Measurements from ENCODE around the gene TAB3. TPM values are rescaled to one million over a fixed set of nuclear protein-coding genes. Genes with fewer than 3 reads are reported as not detected.
"Not testable (repeated sequence)": the region's sequence is repeated elsewhere in the genome, so short reads cannot be mapped to it uniquely, and the experiment has no call there.

The TAB3 gene
- polyA plus RNA-seq, 2 donors: 10.9 to 13.2 TPM

DNA sequence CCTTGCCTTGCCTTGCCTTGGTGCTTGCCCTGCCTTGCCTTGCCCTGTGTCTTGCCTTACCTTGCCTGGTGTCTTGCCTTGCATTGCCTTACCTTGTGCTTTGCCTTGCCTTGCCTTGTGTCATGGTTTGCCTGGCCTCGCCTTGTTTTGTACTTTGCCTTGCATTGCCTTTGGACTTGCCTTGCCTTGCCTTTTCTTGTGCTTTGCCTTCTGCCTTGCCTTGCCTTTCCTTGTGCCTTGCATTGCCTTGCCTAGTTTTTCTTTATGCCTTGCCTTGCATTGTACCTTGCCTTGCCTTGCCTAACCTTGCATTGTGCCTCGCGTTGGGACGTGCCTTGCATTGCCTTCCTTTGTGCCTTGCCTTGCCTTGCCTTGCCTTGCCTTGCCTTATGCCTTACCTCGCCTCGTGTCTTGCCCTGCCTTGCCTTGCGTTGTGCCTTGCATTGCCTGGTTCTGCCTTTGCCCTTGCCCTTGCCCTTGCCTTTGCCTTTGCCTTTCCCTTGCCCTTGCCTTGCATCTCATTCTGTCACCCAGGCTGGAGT, 82.8 kb downstream of the TAB3 start:
- H3K36me3 ChIP-seq (ENCODE audit: control insufficient read depth in 2 of 2, insufficient read depth in 2 of 2, low read length in 1 of 2): no peaks in the 10 kb centered on the region
- peaks cover 21 to 40% of the 10 kb centered on the region in 2 donors for H3K9me3 ChIP-seq (ENCODE audit: control insufficient read depth in 2 of 2, insufficient read depth in 1 of 2, low read depth in 1 of 2, low read length in 1 of 2)
- no peak overlapping the region for H3K4me3 ChIP-seq (ENCODE audit: low read depth in 1 of 2, low read length in 2 of 2)
- H3K27me3 ChIP-seq (ENCODE audit: control insufficient read depth in 1 of 2, insufficient read depth in 2 of 2, low read length in 2 of 2): no peaks in the 10 kb centered on the region
- H3K27ac ChIP-seq (ENCODE audit: low read depth in 2 of 2, low read length in 1 of 2): no peak overlapping the region
- 55 to 78% methylated on average over 7 of the region's 7 CpGs for WGBS, 2 donors
- H3K4me1 ChIP-seq (ENCODE audit: control insufficient read depth in 2 of 2, insufficient read depth in 2 of 2, low read length in 1 of 2): peaks cover 0 to 1% of the 10 kb centered on the region in 2 donors

DNA sequence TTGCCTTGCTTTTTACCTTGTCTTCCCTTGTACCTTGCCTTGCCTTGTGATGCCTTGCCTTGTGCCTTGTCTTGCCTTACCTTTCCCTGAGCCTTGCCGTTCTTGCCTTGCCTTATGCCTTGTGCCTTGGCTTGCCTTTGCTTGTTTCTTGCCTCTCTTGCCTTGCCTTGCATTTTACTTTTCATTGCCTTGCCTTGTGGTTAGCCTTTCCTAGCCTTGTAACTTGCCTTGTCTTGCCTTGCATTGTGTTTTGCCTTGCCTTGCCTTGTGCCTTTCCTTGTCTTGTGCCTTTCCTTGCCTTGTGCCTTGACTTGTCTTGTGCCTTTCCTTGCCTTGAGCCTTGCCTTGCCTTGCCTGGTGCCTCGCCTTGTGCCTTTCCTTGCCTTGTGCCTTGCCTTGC, 84.6 kb downstream of the TAB3 start:
- peaks cover 19 to 51% of the 10 kb centered on the region in 2 donors for H3K9me3 ChIP-seq (ENCODE audit: control insufficient read depth in 2 of 2, insufficient read depth in 1 of 2, low read depth in 1 of 2, low read length in 1 of 2)
- no peaks in the 10 kb centered on the region for H3K36me3 ChIP-seq (ENCODE audit: control insufficient read depth in 2 of 2, insufficient read depth in 2 of 2, low read length in 1 of 2)
- H3K27ac ChIP-seq (ENCODE audit: low read depth in 2 of 2, low read length in 1 of 2): no peak overlapping the region
- 51 to 71% methylated on average over 2 of the region's 2 CpGs for WGBS, 2 donors
- no peak overlapping the region for H3K4me3 ChIP-seq (ENCODE audit: low read depth in 1 of 2, low read length in 2 of 2)
- H3K4me1 ChIP-seq (ENCODE audit: control insufficient read depth in 2 of 2, insufficient read depth in 2 of 2, low read length in 1 of 2): peaks cover 0 to 8% of the 10 kb centered on the region in 2 donors
- no peaks in the 10 kb centered on the region for H3K27me3 ChIP-seq (ENCODE audit: control insufficient read depth in 1 of 2, insufficient read depth in 2 of 2, low read length in 2 of 2)

DNA sequence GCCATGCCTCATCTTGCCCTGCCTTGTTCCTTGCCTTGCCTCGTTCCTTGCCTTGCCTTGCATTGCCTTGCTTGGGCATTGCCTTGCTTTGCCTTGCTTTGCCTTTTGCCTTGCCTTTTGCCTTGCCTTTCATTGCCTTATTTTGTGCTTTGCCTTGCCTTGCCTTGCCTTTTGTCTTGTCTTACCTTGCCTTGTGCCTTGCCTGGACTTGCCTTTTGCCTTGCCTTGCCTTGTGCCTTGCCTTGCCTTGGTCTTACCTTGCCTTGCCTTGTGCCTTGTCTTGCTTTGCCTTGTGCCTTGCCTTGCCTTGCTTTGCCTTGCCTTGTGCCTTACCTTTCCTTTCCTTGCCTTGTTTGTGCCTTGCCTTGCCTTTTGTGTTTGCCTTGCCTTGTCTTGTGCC, 88.2 kb downstream of the TAB3 start:
- WGBS, 2 donors: 39 to 43% methylated on average over 1 of the region's 1 CpG
- H3K27ac ChIP-seq (ENCODE audit: low read depth in 2 of 2, low read length in 1 of 2): no peak overlapping the region
- H3K4me3 ChIP-seq (ENCODE audit: low read depth in 1 of 2, low read length in 2 of 2): no peak overlapping the region
- H3K9me3 ChIP-seq (ENCODE audit: control insufficient read depth in 2 of 2, insufficient read depth in 1 of 2, low read depth in 1 of 2, low read length in 1 of 2): peaks cover 18 to 77% of the 10 kb centered on the region in 2 donors
- no peaks in the 10 kb centered on the region for H3K36me3 ChIP-seq (ENCODE audit: control insufficient read depth in 2 of 2, insufficient read depth in 2 of 2, low read length in 1 of 2)
- no peaks in the 10 kb centered on the region for H3K27me3 ChIP-seq (ENCODE audit: control insufficient read depth in 1 of 2, insufficient read depth in 2 of 2, low read length in 2 of 2)
- peaks cover 0 to 8% of the 10 kb centered on the region in 2 donors for H3K4me1 ChIP-seq (ENCODE audit: control insufficient read depth in 2 of 2, insufficient read depth in 2 of 2, low read length in 1 of 2)

DNA sequence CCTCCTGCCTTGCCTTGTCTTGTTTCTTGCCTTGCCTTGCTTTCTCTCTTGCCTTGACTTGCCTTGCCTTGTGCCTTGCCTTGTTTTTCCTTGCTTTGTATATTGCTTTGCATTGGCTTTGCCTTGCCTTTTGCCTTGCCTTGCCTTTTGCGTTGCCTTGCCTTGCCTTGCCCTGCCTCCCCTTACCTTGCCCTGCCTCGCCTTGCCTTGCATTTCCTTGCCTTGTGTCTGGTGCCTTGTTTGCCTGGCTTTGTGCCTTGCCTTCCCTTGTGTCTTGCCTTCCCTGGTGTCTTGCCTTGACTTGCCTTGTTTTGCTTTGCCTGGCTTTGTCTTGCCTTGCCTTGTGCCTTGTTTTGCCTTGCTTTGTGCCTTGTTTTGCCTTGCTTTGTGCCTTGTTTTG, 89.7 kb downstream of the TAB3 start:
- peaks cover 0 to 11% of the 10 kb centered on the region in 2 donors for H3K4me1 ChIP-seq (ENCODE audit: control insufficient read depth in 2 of 2, insufficient read depth in 2 of 2, low read length in 1 of 2)
- H3K36me3 ChIP-seq (ENCODE audit: control insufficient read depth in 2 of 2, insufficient read depth in 2 of 2, low read length in 1 of 2): no peaks in the 10 kb centered on the region
- 54 to 65% methylated on average over 2 of the region's 2 CpGs for WGBS, 2 donors
- no peak overlapping the region for H3K27ac ChIP-seq (ENCODE audit: low read depth in 2 of 2, low read length in 1 of 2)
- H3K4me3 ChIP-seq (ENCODE audit: low read depth in 1 of 2, low read length in 2 of 2): no peak overlapping the region
- H3K9me3 ChIP-seq (ENCODE audit: control insufficient read depth in 2 of 2, insufficient read depth in 1 of 2, low read depth in 1 of 2, low read length in 1 of 2): peaks cover 18 to 78% of the 10 kb centered on the region in 2 donors
- H3K27me3 ChIP-seq (ENCODE audit: control insufficient read depth in 1 of 2, insufficient read depth in 2 of 2, low read length in 2 of 2): no peaks in the 10 kb centered on the region

DNA sequence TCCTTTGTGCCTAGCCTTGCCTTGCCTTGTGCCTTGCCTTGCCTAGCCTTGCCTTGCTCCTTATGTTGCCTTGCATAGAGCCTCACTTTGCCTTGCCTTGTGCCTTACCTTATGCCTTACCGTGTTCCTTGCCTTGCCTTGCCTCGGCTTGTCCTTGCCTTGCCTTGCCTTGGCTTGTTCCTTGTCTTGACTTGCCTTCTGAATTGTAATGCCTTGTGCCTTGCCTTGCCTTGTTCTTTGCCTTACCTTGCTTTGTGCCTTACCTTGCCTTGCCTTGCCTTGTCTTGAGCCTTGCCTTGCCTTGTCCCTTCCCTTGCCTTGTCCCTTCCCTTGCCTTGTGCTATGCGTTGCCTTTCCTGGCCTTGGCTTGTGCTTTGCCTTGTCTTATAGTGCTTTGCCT, 90.2 kb downstream of the TAB3 start:
- no peaks in the 10 kb centered on the region for H3K36me3 ChIP-seq (ENCODE audit: control insufficient read depth in 2 of 2, insufficient read depth in 2 of 2, low read length in 1 of 2)
- H3K27me3 ChIP-seq (ENCODE audit: control insufficient read depth in 1 of 2, insufficient read depth in 2 of 2, low read length in 2 of 2): no peaks in the 10 kb centered on the region
- no peak overlapping the region for H3K27ac ChIP-seq (ENCODE audit: low read depth in 2 of 2, low read length in 1 of 2)
- H3K4me1 ChIP-seq (ENCODE audit: control insufficient read depth in 2 of 2, insufficient read depth in 2 of 2, low read length in 1 of 2): peaks cover 0 to 11% of the 10 kb centered on the region in 2 donors
- no peak overlapping the region for H3K4me3 ChIP-seq (ENCODE audit: low read depth in 1 of 2, low read length in 2 of 2)
- peaks cover 22 to 76% of the 10 kb centered on the region in 2 donors for H3K9me3 ChIP-seq (ENCODE audit: control insufficient read depth in 2 of 2, insufficient read depth in 1 of 2, low read depth in 1 of 2, low read length in 1 of 2)
- WGBS, 2 donors: 83 to 86% methylated on average over 3 of the region's 3 CpGs

DNA sequence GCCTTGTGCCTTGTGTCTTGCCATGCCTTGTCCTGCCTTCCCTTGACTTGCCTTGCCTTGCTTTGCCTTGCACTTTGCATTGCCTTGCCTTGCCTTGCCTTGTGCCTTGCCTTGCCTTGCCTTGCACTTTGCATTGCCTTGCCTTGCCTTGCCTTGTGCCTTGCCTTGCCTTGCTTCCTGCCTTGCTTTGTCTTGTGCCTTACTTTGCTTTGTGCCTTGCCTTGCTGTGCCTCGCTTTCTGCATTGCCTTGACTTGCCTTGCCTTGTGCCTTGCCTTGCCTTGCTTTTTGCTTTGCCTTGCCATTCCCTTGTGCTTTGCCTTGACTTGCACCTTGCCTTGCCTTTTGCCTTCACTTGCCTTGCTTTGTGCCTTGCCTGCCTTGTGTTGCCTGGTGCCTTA, 91.8 kb downstream of the TAB3 start:
- not testable (repeated sequence) for H3K4me3 ChIP-seq (ENCODE audit: low read depth in 1 of 2, low read length in 2 of 2); H3K27me3 ChIP-seq (ENCODE audit: control insufficient read depth in 1 of 2, insufficient read depth in 2 of 2, low read length in 2 of 2); H3K36me3 ChIP-seq (ENCODE audit: control insufficient read depth in 2 of 2, insufficient read depth in 2 of 2, low read length in 1 of 2); H3K27ac ChIP-seq (ENCODE audit: low read depth in 2 of 2, low read length in 1 of 2)
- Histone ChIP-seq H3K9me3 (ENCODE audit: control insufficient read depth in 2 of 2, insufficient read depth in 1 of 2, low read depth in 1 of 2, low read length in 1 of 2) (peaks cover 25 to 79% of the 10 kb centered on the region in 2 donors), H3K4me1 (ENCODE audit: control insufficient read depth in 2 of 2, insufficient read depth in 2 of 2, low read length in 1 of 2) (peaks cover 0 to 14% of the 10 kb centered on the region in 2 donors)
- 54 to 94% methylated on average over 1 of the region's 1 CpG for WGBS, 2 donors

DNA sequence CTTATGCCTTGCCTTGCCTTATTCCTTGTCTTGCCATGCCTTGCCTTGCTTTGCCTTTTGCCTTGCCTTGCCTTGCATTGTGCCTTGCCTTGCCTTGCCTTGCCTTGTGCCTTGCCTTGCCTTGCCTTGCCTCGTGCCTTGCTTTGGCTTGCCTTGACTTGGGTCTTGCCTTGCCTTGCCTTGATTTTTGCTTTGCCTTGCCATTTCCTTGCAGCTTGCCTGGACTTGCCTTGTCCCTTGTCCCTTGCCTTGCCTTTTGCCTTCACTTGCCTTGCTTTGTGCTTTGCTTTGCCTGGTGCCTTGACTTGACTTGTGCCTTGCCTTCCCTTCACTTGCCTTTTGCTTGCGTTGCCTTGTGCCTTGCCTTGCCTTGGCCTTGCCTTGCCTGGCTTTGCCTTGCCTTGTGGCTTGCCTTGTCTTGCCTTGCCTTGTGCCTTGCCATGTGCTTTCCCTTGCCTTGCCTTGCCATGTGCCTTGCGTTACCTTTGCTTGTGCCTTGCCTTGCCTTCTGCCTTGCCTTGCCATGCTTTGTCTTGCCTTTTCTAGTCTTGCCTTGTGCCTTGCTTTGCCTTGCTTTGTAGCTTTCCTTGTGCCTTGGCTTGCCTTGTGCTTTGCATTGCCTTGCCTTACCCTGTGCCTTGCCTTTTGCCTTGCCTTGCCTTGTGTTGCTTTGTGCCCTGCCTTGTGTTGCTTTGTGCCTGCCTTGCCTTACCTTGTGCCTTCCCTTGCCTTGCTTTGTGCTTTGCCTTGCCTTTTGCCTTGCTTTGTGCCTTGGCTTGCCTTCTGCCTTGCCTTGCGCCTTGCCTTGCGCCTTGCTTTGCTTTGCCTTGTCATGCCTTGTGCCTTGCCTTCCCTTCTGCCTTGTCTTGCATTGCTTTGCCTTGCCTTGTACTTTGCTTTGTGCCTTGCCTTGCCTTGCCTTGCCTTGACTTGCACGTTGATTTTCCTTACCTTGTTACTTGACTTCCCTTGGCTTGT, 92.8 kb downstream of the TAB3 start:
- peaks cover 24 to 79% of the 10 kb centered on the region in 2 donors for H3K9me3 ChIP-seq (ENCODE audit: control insufficient read depth in 2 of 2, insufficient read depth in 1 of 2, low read depth in 1 of 2, low read length in 1 of 2)
- no peak overlapping the region for H3K4me3 ChIP-seq (ENCODE audit: low read depth in 1 of 2, low read length in 2 of 2)
- H3K4me1 ChIP-seq (ENCODE audit: control insufficient read depth in 2 of 2, insufficient read depth in 2 of 2, low read length in 1 of 2): peaks cover 0 to 13% of the 10 kb centered on the region in 2 donors
- 79 to 80% methylated on average over 6 of the region's 6 CpGs for WGBS, 2 donors
- no peak overlapping the region for H3K27ac ChIP-seq (ENCODE audit: low read depth in 2 of 2, low read length in 1 of 2)
- no peaks in the 10 kb centered on the region for H3K36me3 ChIP-seq (ENCODE audit: control insufficient read depth in 2 of 2, insufficient read depth in 2 of 2, low read length in 1 of 2)
- H3K27me3 ChIP-seq (ENCODE audit: control insufficient read depth in 1 of 2, insufficient read depth in 2 of 2, low read length in 2 of 2): no peaks in the 10 kb centered on the region

DNA sequence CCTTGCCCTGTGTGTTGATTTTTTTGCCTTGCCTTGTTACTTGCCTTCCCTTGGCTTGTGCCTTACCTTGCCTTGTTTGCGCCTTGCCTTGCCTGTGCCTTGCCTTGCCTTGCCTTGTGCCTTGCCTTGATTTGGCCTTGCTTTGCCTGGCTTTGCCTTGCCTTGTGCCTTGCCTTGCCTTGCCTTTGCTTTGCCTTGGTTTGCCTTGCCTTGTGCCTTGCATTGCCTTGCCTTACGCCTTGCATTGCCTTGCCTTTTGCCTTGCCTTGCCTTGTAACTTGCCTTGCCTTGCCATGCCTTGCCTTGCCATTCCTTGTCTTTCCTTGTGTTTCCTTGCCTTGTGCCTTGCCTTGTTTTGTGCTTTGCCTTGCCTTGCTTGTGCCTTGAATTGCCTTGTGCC, 94.6 kb downstream of the TAB3 start:
- peaks cover 32 to 78% of the 10 kb centered on the region in 2 donors for H3K9me3 ChIP-seq (ENCODE audit: control insufficient read depth in 2 of 2, insufficient read depth in 1 of 2, low read depth in 1 of 2, low read length in 1 of 2)
- H3K27ac ChIP-seq (ENCODE audit: low read depth in 2 of 2, low read length in 1 of 2): no peak overlapping the region
- 77 to 91% methylated on average over 2 of the region's 2 CpGs for WGBS, 2 donors

DNA sequence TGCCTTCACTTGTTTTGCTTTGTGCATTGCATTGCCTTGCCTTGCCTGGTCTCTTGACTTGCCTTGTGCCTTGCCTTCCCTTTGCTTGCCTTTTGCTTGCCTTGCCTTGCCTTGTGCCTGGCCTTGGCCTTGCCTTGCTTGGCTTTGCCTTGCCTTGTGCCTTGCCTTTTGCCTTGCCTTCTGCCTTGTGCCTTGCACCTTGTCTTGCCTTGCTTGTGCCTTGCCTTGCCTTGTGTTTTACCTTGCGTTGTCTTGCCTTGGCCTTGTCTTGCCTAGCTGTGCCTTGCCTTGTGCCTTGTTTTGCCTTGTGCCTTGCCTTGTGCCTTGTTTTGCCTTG, 95.3 kb downstream of the TAB3 start:
- Histone ChIP-seq H3K27me3 (ENCODE audit: control insufficient read depth in 1 of 2, insufficient read depth in 2 of 2, low read length in 2 of 2) (no peaks in the 10 kb centered on the region), H3K27ac (ENCODE audit: low read depth in 2 of 2, low read length in 1 of 2) (no peak overlapping the region), H3K4me1 (ENCODE audit: control insufficient read depth in 2 of 2, insufficient read depth in 2 of 2, low read length in 1 of 2) (peaks cover 0 to 6% of the 10 kb centered on the region in 2 donors), H3K4me3 (ENCODE audit: low read depth in 1 of 2, low read length in 2 of 2) (no peak overlapping the region), H3K9me3 (ENCODE audit: control insufficient read depth in 2 of 2, insufficient read depth in 1 of 2, low read depth in 1 of 2, low read length in 1 of 2) (peaks cover 36 to 75% of the 10 kb centered on the region in 2 donors), H3K36me3 (ENCODE audit: control insufficient read depth in 2 of 2, insufficient read depth in 2 of 2, low read length in 1 of 2) (no peaks in the 10 kb centered on the region)
- 94 to 100% methylated on average over 1 of the region's 1 CpG for WGBS, 2 donors

More for the DNA sequence above, 94.6 kb downstream of the TAB3 start:
- H3K4me1 ChIP-seq (ENCODE audit: control insufficient read depth in 2 of 2, insufficient read depth in 2 of 2, low read length in 1 of 2): peaks cover 0 to 6% of the 10 kb centered on the region in 2 donors
- no peaks in the 10 kb centered on the region for H3K36me3 ChIP-seq (ENCODE audit: control insufficient read depth in 2 of 2, insufficient read depth in 2 of 2, low read length in 1 of 2)
- H3K27me3 ChIP-seq (ENCODE audit: control insufficient read depth in 1 of 2, insufficient read depth in 2 of 2, low read length in 2 of 2): no peaks in the 10 kb centered on the region
- H3K4me3 ChIP-seq (ENCODE audit: low read depth in 1 of 2, low read length in 2 of 2): no peak overlapping the region
